Skeletal muscle satellite cell (primary cell): ENCODE results near the gene ARMC5.
"Not testable (repeated sequence)": the region's sequence is repeated elsewhere in the genome, so short reads cannot be mapped to it uniquely, and the experiment has no call there.

ENCODE experiments used
- H3K27me3 ChIP-seq: 2 replicates; pipeline ENCODE4 v1.7.0; 2013; ENCODE audit warnings: low read length; ENCODE audit not compliant: control insufficient read depth, insufficient read depth
- H3K36me3 ChIP-seq: 2 replicates; pipeline ENCODE4 v1.7.0; 2013; ENCODE audit warnings: mild to moderate bottlenecking, control low read depth, low read length; ENCODE audit not compliant: insufficient read depth
- H3K4me1 ChIP-seq: 2 replicates; pipeline ENCODE4 v1.7.0; 2013; ENCODE audit warnings: low read length; ENCODE audit not compliant: control insufficient read depth, insufficient read depth
- H3K4me2 ChIP-seq: 2 replicates; pipeline ENCODE4 v1.7.0; 2013; ENCODE audit warnings: mild to moderate bottlenecking, low read length
- H3K4me3 ChIP-seq: 2 replicates; pipeline ENCODE4 v1.7.0; 2013; ENCODE audit warnings: low read length
- H3K9ac ChIP-seq: 2 replicates; pipeline ENCODE4 v1.7.0; 2013; ENCODE audit warnings: mild to moderate bottlenecking, low read depth, low read length, moderate library complexity
- H3K9me3 ChIP-seq: replicated peaks from 2 replicates; pipeline ENCODE4 v1.7.0; 2013; ENCODE audit warnings: mild to moderate bottlenecking, control low read depth, low read length

The ARMC5 gene

DNA sequence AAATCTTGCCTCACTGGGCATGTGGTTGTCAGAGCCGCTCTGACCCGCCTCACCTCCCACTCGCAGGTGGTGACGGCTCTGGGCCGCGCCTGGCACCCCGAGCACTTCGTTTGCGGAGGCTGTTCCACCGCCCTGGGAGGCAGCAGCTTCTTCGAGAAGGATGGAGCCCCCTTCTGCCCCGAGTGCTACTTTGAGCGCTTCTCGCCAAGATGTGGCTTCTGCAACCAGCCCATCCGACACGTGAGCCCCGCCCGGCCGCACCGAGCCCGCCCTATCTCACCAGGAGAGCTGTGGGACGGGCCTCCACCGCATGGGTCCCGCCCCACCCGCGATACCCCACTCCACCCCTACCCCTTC, 16.6 kb downstream of the ARMC5 start:
- H3K4me1 ChIP-seq = peaks cover 13% of the 10 kb centered on the region
- no peaks in the 10 kb centered on the region for H3K27me3 ChIP-seq
- H3K36me3 ChIP-seq = peaks cover 52% of the 10 kb centered on the region
- H3K4me2 ChIP-seq = no peak overlapping the region
- H3K4me3 ChIP-seq = no peak overlapping the region
- no peaks in the 10 kb centered on the region for H3K9me3 ChIP-seq
- no peak overlapping the region for H3K9ac ChIP-seq

DNA sequence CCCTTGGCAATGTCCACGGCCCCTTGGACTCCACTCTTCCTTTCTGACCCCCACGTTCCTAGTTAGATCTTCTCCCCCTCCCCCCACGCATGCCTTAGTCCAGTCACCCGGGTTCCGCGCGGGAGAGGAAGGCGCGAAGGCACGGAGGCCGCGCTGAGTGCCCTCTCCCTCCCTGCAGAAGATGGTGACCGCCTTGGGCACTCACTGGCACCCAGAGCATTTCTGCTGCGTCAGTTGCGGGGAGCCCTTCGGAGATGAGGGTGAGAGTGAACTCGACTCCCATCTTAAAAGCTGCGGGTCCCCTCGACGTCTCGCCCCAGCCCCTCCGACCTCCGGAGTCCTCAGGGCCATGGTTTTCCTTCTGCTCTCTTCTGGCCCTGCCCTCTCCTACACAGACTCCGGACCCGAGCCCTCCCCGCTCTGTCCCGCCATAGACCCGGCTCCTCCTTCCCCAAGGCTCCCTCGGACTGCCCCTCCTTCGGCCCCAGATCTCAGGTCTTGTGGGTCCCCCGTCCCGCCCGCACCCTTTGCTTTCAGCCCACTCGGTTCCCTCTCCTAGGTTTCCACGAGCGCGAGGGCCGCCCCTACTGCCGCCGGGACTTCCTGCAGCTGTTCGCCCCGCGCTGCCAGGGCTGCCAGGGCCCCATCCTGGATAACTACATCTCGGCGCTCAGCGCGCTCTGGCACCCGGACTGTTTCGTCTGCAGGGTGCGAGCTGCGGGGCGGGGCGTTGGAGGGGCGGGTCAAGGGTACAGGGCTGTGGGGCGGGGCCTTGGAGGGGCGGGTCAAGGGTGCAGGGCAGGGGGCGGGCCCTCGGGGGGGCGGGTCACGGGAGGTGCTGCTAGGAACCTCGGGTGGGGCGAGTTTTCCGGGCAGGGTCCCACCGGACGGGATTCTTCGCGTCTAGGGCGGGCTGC, 17.3 kb downstream of the ARMC5 start:
- no peaks in the 10 kb centered on the region for H3K27me3 ChIP-seq

DNA sequence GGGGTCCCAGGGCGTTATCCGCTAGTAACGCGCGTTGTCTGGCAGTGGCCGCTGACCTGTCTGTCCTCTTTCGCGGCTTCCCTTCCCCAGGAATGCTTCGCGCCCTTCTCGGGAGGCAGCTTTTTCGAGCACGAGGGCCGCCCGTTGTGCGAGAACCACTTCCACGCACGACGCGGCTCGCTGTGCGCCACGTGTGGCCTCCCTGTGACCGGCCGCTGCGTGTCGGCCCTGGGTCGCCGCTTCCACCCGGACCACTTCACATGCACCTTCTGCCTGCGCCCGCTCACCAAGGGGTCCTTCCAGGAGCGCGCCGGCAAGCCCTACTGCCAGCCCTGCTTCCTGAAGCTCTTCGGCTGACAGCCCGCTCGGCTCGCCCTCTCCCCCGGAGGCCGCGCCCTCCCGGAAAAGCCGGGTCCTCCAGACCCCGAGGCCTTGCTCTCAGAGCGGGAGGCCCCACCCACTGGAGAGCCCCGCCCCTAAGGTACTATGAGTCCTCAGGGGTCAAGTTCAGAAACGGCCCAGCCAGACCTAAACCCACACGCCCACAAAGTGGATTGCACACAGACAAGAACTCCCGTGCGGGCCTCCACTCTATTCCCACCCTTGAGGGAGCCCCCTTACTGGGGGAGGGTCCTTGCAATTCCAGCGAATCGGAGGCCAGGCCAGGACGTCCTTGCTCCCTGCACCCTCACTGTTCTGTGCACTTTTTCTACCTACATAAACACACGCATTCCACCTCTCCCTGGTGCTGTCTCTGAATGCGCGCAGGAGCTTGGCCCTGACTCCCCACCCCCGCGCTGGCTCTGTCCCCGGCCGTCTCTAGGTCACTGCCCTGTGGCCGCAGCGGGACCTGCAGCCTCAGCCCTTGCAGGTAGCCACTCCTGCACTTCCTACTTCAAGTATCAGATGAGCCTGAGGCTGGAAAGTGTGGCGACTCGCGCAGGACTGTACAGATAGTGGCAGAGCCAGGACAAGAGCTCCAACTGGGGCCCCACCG, 18.2 kb downstream of the ARMC5 start:
- Histone ChIP-seq H3K4me1 (peaks cover 5% of the 10 kb centered on the region), H3K36me3 (peaks cover 52% of the 10 kb centered on the region), H3K4me2 (no peak overlapping the region), H3K27me3 (no peaks in the 10 kb centered on the region), H3K9ac (no peak overlapping the region), H3K4me3 (no peak overlapping the region), H3K9me3 (no peaks in the 10 kb centered on the region)

More for the DNA sequence above, 17.3 kb downstream of the ARMC5 start:
- Histone ChIP-seq H3K36me3 (peaks cover 52% of the 10 kb centered on the region), H3K9ac (no peak overlapping the region), H3K4me2 (no peak overlapping the region), H3K4me1 (peaks cover 6% of the 10 kb centered on the region), H3K9me3 (no peaks in the 10 kb centered on the region), H3K4me3 (no peak overlapping the region)

DNA sequence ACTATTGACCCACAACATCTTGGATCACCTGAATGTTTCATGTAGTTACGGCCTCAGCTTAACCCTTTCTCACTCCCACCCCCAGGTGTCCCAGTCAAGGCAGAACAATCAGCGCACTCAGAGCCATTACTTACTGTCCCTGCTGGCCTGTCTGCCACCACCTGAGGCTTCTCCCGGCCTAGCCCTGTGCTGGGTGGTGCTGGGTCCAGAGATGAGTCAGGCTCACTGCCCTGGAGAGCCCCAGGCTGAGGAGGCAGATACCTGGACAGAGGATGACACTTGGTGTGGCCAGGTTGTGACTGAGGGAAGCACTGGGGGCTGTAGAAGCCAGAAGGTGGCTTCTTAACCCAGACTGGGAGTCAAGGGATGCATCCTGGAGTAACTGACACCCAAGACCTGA, 19.7 kb downstream of the ARMC5 start:
- Histone ChIP-seq H3K4me2 (no peak overlapping the region), H3K9ac (no peak overlapping the region), H3K9me3 (no peaks in the 10 kb centered on the region), H3K4me1 (no peaks in the 10 kb centered on the region), H3K27me3 (no peaks in the 10 kb centered on the region), H3K36me3 (peaks cover 43% of the 10 kb centered on the region), H3K4me3 (no peak overlapping the region)

DNA sequence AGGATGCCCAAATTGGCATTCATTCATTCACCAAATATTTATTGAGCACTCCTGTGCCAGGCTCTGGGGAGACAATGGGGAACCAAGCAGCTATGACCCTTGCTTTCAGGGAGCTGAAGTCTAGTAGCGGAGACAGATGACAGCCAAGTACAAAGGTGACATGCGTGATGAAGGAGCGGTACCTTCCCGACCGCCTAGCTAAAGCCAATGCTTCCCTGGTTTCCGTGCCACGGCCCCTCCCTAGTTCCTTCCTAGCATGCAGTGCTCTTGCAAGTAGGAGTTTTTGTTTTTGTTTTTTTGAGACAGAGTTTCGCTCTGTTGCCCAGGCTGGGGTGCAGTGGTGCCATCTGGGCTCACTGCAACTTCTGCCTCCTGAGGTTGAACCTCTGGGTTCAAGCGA, 20.4 kb downstream of the ARMC5 start:
- no peaks in the 10 kb centered on the region for H3K27me3 ChIP-seq
- no peak overlapping the region for H3K4me2 ChIP-seq
- no peaks in the 10 kb centered on the region for H3K9me3 ChIP-seq
- no peak overlapping the region for H3K4me3 ChIP-seq
- no peak overlapping the region for H3K9ac ChIP-seq
- peaks cover 35% of the 10 kb centered on the region for H3K36me3 ChIP-seq
- H3K4me1 ChIP-seq = no peaks in the 10 kb centered on the region

DNA sequence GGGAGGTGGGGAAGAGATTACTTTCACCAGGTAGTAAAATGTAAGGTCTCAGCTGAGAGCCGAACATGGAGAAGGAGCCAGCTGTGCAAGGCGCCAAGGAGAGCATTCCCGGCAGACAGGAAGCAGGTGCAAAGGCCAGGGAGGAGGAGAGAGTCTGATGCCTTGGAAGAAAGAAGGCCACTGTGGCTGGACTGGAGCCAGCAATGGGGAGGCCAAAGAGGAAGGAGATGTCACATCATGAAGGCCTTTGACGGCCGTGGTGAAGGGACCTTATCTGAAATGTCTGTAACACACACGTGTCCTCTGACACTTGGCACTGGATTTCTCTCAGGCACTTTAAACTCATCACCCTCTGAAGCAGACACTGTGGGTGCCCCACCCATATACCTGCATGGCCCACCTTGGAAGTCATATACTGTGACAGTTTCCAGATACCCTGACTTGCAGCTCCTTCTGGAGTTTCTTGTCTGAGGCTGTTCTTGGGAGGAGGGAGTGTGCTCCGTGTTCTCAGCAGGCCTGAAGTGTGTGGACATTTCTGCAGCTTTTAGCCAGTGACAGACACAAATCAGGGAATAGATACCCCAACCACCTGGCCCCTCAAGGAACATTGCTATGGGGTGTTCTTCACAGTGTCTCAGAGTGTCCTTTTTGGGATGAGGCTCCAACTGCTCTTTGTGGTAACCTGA, 21.7 kb downstream of the ARMC5 start:
- H3K4me3 ChIP-seq = no peak overlapping the region
- H3K4me1 ChIP-seq = no peaks in the 10 kb centered on the region
- peaks cover 25% of the 10 kb centered on the region for H3K36me3 ChIP-seq
- no peak overlapping the region for H3K4me2 ChIP-seq
- peaks cover 10% of the 10 kb centered on the region for H3K27me3 ChIP-seq
- no peaks in the 10 kb centered on the region for H3K9me3 ChIP-seq
- H3K9ac ChIP-seq = no peak overlapping the region

DNA sequence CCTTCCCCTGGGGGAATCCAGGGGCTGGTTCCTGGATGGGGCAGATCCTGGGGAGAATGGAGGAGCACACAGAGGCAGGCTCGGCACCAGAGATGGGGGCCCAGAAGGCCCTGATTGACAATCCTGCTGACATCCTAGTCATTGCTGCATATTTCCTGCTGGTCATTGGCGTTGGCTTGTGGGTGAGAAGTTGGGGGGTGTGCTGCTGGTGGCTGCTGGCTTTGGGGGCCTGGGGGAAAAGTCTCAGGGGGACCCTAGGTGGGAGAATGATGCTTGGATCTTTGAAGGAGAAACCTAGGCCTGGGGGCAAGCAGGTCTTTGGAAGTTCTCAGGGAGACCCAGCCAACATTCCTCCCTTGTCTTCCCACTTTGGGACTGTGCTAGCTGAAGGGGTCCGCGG, 23.8 kb downstream of the ARMC5 start, which contains the start of gene SLC5A2:
TSS of gene SLC5A2 (plus strand) at position 43 of the 400 bp plus-strand sequence. CDS start at position 57, 14 bp downstream.
- H3K27me3 ChIP-seq = peaks cover 29% of the 10 kb centered on the region
- H3K4me2 ChIP-seq = no peak within 1 kb of the TSS
- H3K36me3 ChIP-seq = peaks cover 7% of the 10 kb centered on the region
- no peak within 1 kb of the TSS for H3K4me3 ChIP-seq
- no peaks in the 10 kb centered on the region for H3K9me3 ChIP-seq
- H3K9ac ChIP-seq = no peak within 1 kb of the TSS
- peaks cover 10% of the 10 kb centered on the region for H3K4me1 ChIP-seq

DNA sequence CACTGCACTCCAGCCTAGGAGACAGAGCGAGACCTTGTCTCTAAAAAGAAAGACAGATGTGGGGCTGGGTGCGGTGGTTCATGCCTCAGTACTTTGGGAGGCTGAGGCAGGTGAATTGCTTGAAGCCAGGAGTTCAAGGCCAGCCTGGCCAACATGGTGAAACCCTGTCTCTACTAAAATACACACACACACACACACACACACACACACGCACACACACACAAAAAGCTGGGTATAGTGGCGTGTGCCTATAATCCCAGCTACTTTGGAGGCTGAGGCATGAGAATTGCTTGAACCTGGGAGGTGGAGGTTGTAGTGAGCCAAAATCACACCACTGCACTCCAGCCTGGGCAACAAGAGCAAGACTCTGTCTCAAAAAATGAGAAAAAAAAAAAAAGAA, 24.7 kb downstream of the ARMC5 start:
- H3K27me3 ChIP-seq = peaks cover 39% of the 10 kb centered on the region
- not testable (repeated sequence) for H3K4me3 ChIP-seq, H3K9me3 ChIP-seq, H3K36me3 ChIP-seq, H3K4me2 ChIP-seq, H3K9ac ChIP-seq
- H3K4me1 ChIP-seq = peaks cover 18% of the 10 kb centered on the region

DNA sequence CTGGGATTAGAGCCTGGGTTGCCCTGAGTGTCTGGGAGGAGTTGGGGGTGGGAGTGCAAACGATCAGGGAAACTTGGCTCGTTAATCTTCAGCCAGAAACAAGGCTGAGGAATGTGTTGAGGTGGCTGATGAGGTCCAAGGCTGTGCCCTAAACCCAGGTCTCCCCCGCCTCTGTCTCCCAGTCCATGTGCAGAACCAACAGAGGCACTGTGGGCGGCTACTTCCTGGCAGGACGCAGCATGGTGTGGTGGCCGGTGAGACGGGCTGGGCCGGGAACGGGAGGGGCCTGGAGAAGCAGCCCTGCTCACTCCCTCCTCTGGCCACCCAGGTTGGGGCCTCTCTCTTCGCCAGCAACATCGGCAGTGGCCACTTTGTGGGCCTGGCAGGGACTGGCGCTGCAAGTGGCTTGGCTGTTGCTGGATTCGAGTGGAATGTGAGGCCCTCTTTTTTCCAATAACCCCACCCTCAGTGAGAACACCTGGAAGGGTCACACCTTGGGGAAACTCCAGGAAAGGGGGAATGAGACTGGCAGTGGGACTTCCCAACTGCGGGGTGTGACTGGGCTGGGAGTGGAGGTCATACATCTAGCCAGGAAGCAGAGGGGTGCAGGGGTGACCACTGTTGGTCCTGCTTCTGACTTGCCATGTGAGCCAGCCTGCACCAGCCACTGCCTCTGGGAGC, 25.3 kb downstream of the ARMC5 start:
- no peak overlapping the region for H3K4me2 ChIP-seq
- H3K4me3 ChIP-seq = no peak overlapping the region

DNA sequence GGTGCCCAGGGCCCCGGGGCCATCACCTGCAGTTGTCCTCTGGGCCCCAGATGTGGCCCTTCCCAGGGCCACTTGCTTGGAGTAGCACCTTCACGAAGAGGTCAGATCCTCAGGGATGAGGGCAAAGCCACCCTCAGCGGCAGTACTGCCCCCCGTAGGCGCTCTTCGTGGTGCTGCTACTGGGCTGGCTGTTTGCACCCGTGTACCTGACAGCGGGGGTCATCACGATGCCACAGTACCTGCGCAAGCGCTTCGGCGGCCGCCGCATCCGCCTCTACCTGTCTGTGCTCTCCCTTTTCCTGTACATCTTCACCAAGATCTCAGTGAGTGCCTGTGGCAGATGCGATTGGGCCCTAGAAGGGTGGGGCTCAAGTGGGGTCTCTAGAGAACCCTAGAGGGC, 26.3 kb downstream of the ARMC5 start:
- H3K9me3 ChIP-seq = no peaks in the 10 kb centered on the region
- peaks cover 41% of the 10 kb centered on the region for H3K27me3 ChIP-seq
- H3K36me3 ChIP-seq = no peaks in the 10 kb centered on the region
- H3K4me2 ChIP-seq = no peak overlapping the region
- no peak overlapping the region for H3K4me3 ChIP-seq
- peaks cover 18% of the 10 kb centered on the region for H3K4me1 ChIP-seq
- H3K9ac ChIP-seq = no peak overlapping the region

More for the DNA sequence above, 25.3 kb downstream of the ARMC5 start:
- Histone ChIP-seq H3K36me3 (no peaks in the 10 kb centered on the region), H3K27me3 (peaks cover 41% of the 10 kb centered on the region), H3K9me3 (no peaks in the 10 kb centered on the region), H3K9ac (no peak overlapping the region), H3K4me1 (peaks cover 18% of the 10 kb centered on the region)
